SIG-M5 treated with dmso at 0.1 percent for 504 hours (cell line): ENCODE results near the gene MOB2.
A peak's percentile ranks its signal among the peaks of the same experiment; 100 is the strongest.

ENCODE experiments used
- DNase-seq: peaks from one replicate; lab custom pipeline; 2025; ENCODE audit not compliant: unreplicated experiment; lab: John Stamatoyannopoulos, UW

MOB2 gene

GRCh38 chr11:1504581-1505290, 18.2 kb upstream of the MOB2 start:
- DNase-seq: no peak

DNA sequence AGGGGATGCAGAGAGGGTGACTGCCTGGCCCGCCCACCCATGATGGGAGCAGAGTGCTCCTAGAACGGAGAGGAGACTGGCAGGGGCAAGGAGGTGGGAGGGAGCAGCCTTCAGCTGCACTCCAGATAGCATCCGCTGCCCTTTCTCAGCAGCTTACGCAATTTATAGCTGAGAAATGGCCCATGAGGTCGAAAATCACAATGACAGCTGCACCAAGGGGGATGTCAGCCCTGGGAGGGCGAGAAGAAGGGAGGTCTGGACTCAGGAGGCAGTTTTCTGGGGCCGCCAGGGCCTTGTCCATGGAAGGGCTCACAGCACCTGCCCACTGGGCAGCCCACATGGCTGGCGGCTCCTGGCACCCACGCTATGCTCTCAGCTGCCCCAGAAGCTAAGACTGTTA, 17.6 kb upstream of the MOB2 start:
- no peak for DNase-seq

DNA sequence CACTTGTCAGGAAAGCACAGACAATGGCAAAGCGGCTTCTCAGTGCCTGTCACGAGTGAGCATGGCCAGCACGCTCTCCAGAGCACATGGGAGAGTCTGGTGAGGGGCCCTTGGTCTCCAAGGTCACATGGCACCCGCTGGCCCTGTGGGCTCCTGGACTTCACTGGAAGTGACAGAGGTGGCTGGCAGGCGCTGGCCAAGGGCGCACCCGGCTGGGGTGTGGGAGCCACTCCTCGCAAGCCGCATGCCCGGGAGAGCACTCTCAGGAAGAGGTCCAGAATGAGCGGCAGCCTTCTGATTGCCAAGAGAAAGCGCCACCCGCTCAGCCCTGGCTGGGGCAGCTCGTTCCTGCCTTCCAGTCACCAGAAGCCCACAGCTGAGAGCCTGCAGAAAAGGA, 17.1 kb upstream of the MOB2 start:
- DNase-seq: no peak

DNA sequence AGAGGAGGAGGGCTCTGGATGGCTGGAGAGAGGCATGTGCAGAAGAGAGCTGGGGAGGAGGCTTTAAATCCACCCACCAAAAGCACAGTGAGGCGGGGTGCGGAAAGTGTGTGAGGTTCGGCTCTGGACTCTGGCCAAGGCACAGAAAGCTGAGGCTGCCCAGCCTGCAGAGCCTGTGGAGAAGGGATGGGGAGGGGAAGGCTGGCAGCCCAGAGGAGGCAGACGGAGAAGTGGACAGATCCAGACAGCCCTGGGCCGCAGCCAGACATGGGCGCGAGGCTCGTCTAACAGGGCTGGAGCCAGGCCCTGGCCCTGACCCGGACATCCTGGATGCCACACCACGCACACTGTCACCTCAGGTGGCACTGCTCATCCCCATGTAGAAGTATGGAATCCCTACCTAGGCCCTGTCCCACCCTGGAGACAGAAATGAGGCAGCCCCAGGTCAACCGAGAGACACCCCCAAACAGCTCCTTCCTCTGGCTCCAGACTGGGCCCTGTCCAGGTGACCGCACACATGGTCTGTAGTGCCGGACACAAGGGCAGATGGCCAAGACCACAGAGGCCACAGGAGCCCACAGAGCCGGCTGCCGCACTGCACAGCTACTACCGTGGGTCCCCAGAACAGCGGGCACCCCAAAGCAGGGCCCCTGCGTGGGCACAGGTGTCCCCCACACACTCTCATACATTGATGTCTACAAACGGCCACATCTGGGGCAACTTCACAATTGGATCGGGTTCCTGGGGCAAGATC, 16.6 kb upstream of the MOB2 start:
- no peak for DNase-seq

GRCh38 chr11:1502168-1502953, 15.8 kb upstream of the MOB2 start:
- no peak for DNase-seq

DNA sequence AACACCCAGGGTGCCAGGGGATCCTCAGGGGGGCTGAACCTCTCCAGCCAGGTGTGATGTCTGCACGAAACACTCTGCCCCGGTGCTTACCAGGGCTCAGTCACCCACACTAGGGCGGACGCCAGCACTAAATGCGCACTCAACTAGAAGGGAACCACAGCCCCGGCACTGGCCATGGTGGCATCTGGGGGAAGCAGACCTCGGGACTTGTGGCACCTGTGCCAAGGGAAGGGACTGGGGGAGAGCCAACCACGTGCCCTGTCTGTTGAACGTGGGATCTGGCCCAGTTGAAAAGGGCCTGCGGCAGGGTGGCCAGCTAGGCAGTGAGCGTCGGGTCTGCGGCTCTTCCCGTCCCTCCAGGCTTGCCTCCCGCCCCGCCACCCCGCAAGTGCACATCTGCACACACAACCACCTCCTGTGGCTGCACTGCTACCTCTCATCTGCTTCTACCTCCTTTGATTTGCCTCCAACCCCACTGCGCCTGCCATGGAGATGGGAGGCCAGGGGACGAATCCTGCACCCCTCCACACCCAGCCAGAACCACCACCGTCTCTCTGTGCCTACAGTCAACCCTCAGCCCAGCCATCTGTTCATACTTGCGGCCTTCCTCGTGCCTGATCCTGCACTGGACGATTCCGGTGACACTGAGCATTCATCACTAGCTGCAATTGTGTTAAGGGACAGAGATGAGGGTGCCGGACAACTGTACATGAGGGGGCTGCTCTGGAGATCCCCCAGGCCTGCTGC, 15.0 kb upstream of the MOB2 start:
- no peak for DNase-seq

GRCh38 chr11:1500466-1501420, 14.2 kb upstream of the MOB2 start:
- no peak for DNase-seq

- no peak for DNase-seq
Observed at GRCh38 chr11:1499899-1500298, 13.3 kb upstream of the MOB2 start.

DNA sequence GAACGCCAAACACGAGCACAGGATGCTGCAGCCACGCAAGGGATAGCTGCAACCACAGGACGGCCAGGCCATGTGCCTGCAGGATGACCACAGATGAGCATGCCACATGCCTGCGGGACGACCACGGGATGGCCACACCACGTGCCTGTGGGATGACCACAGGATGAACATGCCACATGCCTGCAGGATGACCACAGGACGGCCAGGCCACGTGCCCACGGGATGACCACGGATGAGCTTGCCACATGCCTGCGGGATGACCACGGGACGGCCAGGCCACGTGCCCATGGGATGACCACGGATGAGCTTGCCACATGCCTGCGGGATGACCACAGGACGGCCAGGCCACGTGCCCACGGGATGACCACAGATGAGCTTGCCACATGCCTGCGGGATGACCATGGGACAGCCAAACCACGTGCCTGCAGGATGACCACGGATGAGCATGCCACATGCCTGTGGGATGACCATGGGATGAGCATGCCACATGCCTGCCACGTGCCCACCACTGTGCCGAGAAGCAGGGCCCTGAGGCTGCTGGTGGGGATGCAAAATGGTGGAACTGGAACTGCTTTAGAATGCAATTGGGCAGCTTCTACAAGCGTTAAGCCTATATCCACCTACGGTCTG, 12.8 kb upstream of the MOB2 start:
- DNase-seq: no peak

DNA sequence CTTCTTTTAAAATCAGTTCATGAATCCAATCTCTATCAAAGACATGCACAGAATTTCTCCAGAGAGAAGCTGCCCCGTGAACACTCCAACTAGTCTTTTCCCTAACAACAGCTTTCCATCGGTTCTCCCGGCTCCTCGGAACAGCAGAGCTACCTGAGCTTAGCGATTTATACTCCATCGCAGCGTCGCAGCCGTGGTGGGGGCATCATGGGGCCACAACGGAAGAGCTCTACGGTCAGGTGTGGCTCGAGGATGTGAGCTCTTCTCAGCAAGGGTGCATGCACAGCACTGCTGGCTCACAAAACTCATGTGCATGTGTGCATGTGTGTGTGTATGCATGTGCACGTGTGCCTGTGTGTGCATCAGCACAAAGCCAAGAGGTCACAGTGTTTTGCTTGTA, 11.7 kb upstream of the MOB2 start:
- DNase-seq: no peak

DNA sequence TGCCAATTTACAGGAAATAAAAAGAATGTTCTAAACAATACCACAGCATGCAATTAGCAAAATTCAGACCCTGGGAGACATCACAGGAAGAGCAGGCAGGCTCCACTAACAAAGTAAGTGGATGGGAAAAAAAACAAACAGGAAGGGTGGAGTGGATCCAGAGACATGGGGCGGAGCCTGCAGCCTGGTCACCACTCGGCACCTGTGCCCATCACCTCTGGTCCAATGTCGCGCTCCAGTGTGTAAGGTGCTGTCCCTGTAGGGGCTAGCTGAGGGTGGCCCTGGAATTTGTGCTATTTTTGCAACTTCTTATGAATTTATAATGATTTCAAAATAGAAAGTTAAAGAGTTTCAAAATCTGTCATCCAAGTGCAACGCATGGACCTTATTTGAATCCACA, 11.0 kb upstream of the MOB2 start:
- DNase-seq: no peak

DNA sequence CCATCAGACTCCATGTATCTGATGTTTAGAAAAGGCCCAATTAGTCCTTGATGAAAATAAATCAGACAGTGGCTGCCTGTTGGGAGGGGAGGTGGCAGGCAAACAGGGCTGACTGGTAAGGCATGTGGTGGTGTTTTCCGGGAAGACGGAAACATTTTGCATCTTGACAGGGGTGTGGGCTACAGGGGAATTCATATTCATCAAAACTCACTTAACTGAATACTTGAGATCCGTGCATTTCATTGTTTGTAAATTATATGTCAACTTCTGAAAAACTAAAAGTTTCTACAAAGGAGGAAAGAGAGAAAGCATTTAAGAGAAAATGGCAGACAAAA, 10.1 kb upstream of the MOB2 start:
- DNase-seq: no peak

GRCh38 chr11:1496091-1496760, 9.6 kb upstream of the MOB2 start:
- DNase-seq: no peak

- DNase-seq: peak; percentile 4
Observed at GRCh38 chr11:1494650-1495049, 8.1 kb upstream of the MOB2 start.

GRCh38 chr11:1493650-1494244, 7.2 kb upstream of the MOB2 start:
- DNase-seq: no peak

DNA sequence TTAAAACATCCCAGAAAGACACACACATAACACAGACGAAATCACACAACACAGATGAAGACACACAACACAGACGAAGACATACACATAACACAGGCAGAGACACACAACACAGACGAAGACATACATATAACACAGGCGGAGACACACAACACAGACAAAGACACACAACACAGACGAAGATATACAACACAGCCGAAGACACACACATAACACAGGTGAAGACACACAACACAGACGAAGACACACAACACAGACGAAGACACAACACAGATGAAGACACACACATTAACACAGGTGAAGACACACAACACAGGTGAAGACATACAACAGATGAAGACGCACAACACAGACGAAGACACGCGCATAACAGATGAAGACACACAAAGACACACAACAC, 4.8 kb upstream of the MOB2 start:
- no peak for DNase-seq

- no peak for DNase-seq
Observed at GRCh38 chr11:1490651-1491050, 4.1 kb upstream of the MOB2 start.

DNA sequence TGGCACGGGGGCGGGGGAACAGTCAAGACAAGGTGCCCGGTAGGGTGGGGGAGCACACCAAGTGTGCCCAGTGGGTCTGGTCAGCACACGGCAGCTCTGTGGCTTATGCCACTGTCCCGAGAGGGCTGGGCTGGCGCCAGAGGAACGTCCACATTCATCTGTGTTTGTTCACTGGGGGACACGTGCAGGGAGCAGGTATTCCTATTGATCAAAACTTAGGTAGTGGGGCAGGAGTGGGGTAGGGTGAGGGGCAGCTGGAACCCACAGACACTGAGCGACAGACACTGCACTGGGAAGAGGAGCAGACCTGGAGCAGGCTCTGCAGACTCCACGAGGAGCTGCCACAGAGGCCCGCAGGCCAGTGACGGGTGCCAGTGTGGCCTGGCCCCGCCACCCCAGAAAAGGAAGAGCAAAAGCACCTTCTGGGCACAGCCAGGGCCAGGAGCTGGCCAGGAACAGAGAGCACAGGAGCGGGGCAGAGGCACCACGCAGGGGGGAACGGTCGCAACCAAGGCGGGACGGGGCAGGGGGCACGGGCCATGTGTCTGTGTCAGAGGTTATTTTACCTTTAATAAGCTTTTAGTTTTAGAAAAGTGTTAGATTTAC, 2.1 kb upstream of the MOB2 start:
- DNase-seq: no peak
